Ammon's horn (tissue), 1 donor: ENCODE data around the gene RYR1.

Experiments used
- DNase-seq: peaks from one replicate; pipeline ENCODE4 v3.0.0-alpha.2; 2016; ENCODE audit warnings: low spot score

RYR1 gene

DNA sequence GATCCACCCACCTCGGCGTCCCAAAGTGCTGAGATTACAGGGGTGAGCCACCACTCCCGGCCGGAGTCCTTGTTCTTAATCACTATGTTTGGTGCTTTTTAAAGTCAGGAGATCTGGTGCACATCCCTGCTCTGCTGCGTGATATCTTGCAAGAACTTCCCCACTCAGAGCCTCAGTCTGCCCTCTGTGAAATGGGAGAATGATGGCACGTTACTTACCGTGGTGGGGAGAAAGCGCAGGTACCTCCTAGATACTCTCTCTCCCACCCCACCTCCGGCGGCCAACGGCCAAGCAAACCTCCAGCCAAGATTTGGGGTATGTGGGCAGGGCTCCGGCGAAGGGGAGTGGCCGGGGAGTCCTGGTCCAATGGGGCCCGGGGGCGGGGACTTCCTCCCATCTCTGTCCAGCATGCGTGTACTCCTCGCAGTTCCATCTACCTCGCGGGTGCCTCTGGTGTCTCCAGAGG, at the start of gene RYR1:
Gene RYR1 (plus strand): TSS at position 424 of the 466 bp plus-strand sequence. CDS start 139 bp downstream, outside the sequence.
- DNase-seq: peak; percentile 72

DNA sequence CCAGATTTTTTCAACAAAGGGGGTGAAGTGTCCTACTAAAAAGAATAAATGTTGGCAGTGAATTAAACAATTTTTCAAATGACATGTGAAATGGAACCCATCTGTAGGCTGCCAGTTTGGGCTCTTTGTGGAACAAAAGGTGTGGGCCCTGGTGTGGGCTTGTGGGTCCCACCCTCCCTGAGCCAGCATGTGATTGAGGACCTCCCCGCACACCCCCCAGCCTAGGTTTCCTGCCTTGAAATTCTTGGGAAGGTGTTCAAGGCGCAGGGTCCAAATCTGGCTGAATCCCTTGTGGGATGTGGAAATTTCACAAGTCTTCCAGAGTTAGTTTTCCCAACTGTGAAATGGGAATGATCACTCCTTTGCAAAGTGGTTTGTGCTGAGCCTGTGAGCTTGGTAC, 49.7 kb upstream of the RYR1 start:
- DNase-seq: no peak

- DNase-seq: no peak
These were observed 49.1 kb upstream of the RYR1 start for GRCh38 chr19:38384209-38385027.

DNA sequence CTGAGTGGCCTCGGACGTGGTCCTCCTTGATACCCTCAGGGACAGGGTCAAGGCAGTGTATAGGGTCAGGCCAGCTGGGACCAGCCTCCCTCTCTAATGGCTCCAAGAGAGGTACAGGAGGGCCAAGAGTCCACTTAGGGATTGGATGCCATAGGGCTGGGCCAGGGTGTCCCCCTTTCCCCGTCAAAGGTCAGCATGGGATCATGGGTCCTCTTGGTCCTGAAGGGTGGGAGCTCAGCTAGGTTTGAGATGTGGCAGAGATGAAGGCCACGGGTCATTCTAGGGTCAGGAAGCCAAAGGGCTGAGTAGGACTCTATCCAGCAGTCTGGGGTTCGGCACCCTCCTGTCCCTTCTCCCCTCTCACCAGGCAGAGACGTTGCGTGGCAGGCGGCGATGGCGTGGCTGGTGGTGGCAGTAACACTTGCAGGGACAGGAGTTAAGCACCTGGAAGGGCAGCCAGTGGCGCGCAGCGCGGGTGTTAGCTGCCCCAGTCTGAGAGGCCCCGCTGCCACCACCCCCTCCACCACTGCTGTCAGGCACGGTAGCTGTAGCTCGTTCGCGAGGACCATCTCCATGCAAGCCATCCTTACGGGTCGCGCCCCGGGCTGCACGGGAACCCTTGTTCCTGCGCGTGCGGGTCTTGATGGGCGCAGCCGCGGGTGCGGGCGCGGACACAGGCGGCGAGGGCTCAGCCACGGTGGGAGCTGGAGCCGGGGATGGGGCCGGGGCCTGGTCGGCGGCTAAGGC, 48.3 kb upstream of the RYR1 start:
- DNase-seq: no peak

- DNase-seq: no peak
These were observed 47.7 kb upstream of the RYR1 start for GRCh38 chr19:38385804-38386257.

GRCh38 chr19:38386300-38386970, 47.1 kb upstream of the RYR1 start:
- no peak for DNase-seq

- no peak for DNase-seq
These were observed 46.4 kb upstream of the RYR1 start for GRCh38 chr19:38386971-38387549.

DNA sequence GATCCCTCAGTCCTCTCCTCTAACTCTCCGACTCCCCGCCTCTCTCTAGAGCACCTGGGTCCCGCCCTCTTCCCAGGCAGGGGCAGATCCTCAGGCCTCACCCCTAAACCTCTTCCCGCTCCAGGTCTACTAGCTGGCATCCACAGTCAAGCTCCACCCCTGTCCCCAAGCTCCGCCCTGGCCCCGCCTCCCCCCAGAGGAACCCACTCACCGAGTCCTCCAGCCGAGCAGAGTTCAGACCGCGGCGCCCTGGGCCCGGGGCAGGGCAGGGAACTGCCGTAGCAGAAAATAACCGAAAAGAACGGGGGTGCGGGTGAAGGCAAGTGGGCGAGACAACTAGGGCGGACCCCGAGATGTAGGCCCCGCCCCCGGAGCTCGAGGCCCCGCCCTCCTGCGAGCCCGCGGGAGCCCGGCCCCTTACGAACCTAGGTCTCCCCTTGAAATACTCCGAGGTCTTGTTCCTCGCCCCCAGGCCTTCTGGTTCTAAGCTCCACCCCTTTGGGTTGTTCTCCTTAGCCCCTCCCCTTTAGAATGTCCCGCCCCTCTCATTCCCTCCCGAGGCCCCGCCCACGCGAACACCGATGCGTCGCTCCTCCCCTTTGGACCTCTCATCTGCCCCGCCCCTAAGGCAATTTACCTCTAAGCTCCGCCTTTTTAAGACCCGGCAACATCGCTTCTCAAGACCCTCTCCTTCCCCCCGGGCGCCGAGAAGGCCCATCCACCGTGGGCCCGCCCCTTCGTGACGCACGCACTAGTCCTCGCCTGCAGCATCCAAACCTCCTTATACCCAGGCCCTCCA, 45.7 kb upstream of the RYR1 start, which contains the start of gene GGN:
Gene GGN (minus strand): TSS at position 485 of the 799 bp plus-strand sequence. CDS start 773 bp downstream, outside the sequence.
- peak; percentile 85 for DNase-seq

GRCh38 chr19:38388349-38389100, 45.0 kb upstream of the RYR1 start, which contains the start of gene SPRED3:
TSS of gene SPRED3 (plus strand) at chr19:38388697. CDS start at chr19:38390303, 1,606 bp downstream.
- peak; percentile 46 for DNase-seq

DNA sequence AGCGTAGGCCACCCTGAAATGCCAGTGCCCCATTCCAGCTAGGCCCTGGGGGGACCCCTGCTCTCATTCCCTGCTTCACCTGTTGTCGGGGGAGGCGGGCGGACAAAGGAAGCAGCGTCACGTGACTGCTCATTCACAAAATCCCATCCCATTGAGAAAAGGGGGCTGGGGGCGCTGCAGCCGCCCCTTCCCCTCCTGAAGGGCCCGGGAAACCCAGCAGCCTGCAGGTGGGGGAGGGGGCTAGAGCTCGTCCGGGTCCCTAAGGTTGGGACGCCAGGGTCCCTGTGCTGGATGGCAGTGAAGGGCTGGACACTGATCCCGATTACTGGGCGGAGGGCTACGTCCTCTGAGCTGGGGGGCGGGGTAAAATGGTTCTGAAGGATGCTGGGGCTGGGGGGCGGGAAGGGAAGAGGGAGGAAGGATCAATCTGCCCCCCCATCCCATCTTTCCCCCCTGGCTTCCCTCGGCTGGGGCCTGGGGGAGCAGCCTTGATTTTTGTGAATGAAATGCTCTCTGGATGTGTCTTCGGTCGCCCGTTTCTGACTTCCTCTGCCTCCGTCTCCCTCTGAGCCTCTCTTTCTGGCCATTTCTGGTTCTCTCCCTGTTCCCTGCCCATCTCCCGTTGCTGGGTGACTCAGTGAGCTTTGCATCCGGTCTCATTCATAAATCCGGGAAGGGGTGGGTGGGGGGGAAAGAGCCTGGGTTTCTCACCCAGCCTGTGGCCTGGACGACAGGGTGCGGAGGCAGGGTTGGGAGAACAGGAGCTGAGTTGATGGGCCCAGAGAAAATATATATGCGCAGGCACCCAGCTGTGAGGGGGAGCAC, 44.2 kb upstream of the RYR1 start:
- DNase-seq: no peak

GRCh38 chr19:38389957-38390924, 43.2 kb upstream of the RYR1 start:
- DNase-seq: no peak

- no peak for DNase-seq
These were observed 41.5 kb upstream of the RYR1 start for GRCh38 chr19:38391911-38392464.

DNA sequence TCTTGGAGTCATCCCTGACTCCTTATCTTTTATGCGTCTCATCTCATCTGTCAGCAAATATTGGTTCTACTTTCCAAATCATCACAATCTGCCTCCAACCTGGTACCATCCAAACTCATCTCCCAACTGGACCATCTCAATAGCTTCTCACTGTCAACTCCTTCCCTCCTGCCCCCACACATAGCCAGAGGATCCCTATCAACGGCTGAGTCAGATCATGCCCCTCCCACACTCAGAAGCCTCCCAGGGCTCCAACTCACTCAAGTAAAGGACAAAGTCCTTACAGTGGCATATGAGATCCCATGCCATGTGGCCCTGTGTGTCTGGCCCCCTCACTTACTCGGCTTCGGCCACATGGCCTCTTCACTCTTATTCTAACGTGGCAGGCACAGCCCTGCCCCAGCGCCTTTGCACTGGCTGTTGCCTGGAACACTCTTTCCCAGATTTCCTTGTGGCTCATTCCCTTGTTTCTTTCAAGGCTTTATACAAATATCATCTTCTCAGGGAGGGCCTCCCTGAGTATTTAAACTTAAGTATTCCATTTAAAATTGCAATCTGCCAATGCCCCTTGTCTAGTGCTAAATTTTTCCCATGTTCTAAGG, 40.7 kb upstream of the RYR1 start:
- DNase-seq: no peak

DNA sequence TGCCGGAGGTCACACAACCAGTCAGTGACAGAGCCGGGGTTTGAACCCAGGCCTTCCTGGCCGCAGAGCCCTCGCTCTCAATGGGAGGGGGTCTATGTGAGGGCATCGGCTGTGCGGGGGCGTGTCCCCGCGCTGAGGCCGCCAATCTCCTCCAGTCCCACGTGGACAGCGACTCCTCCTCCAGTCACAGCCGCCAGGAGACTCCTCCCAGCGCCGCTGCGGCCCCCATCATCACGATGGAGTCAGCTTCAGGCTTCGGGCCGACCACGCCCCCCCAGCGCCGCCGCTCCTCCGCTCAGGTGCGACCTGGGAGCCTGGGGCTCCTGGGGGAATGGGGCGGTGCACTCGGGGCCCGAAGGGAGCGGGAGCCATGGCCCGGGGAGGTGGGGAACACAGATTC, 39.0 kb upstream of the RYR1 start:
- DNase-seq: no peak

DNA sequence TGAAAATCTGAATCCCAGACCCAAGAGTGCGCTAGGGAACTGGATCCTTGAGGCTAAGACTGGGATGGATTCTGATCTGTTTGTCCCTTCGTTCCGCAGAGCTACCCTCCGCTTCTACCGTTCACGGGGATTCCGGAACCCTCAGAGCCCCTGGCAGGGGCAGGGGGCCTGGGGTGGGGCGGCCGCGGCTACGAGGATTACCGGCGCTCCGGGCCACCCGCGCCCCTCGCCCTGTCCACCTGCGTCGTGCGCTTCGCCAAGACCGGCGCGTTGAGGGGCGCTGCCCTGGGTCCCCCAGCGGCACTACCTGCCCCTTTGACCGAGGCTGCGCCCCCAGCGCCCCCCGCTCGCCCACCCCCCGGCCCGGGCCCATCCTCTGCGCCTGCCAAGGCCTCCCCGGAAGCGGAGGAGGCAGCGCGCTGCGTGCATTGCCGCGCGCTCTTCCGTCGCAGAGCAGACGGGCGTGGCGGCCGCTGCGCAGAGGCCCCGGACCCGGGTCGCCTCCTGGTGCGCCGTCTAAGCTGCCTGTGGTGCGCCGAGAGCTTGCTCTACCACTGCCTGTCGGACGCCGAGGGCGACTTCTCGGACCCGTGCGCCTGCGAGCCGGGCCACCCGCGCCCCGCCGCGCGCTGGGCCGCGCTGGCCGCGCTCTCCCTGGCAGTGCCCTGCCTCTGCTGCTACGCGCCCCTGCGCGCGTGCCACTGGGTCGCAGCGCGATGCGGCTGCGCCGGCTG, 37.9 kb upstream of the RYR1 start:
- no peak for DNase-seq

- DNase-seq: no peak
These were observed 34.4 kb upstream of the RYR1 start for GRCh38 chr19:38399081-38399480.

DNA sequence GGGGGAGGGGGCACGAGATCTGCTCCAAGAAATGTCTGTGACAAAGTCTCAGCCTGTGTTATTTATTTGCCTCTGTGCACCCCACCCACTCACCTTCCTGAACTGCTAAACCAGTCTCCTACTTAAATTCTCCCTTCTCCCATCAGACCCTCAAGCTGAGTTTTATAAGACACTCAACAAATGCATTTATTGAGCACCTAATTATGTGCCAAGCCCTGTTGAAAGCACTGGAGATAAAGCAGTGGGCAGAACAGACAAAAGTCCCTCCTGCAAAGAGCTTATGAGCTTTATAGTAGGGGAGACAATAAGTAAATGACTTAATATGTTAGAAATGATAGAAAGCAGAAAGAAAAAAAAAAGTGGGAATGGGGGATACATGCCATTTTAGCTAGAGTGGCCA, 34.0 kb upstream of the RYR1 start:
- DNase-seq: no peak
